Activated CD4-positive, alpha-beta T cell treated with anti-CD3 and anti-CD28 coated beads, Interleukin-10, Interleukin-2, amounts not matched to agents 100 ng/mL and 50 ng/mL, durations not matched to agents 16 hours and 8 hours (primary cell): Measurements from ENCODE around the gene ST3GAL6.
A peak's percentile ranks its signal among the peaks of the same experiment; 100 is the strongest.

ENCODE experiments used
- DNase-seq: peaks from one replicate; pipeline ENCODE4 v3.0.0-alpha.2; 2020

The ST3GAL6 gene

GRCh38 chr3:98778383-98778782, 15.2 kb downstream of the ST3GAL6 start:
- no peak for DNase-seq

GRCh38 chr3:98778852-98779413, 15.8 kb downstream of the ST3GAL6 start:
- DNase-seq, result no peak

- no peak for DNase-seq
These were observed 16.6 kb downstream of the ST3GAL6 start for GRCh38 chr3:98779541-98780335.

- DNase-seq, result no peak
These were observed 17.2 kb downstream of the ST3GAL6 start for GRCh38 chr3:98780343-98780742.

GRCh38 chr3:98782824-98783500, 19.8 kb downstream of the ST3GAL6 start:
- no peak for DNase-seq

- DNase-seq, result no peak
These were observed 20.9 kb downstream of the ST3GAL6 start for GRCh38 chr3:98784042-98784441.

- DNase-seq, result peak; percentile 19
These were observed 21.8 kb downstream of the ST3GAL6 start for GRCh38 chr3:98784666-98785600.

- peak; percentile 13 for DNase-seq
These were observed 23.3 kb downstream of the ST3GAL6 start for GRCh38 chr3:98786364-98787006.

GRCh38 chr3:98787181-98787580, 24.0 kb downstream of the ST3GAL6 start:
- no peak for DNase-seq

- no peak for DNase-seq
These were observed 25.5 kb downstream of the ST3GAL6 start for GRCh38 chr3:98788651-98789050.

GRCh38 chr3:98791341-98792325, 28.5 kb downstream of the ST3GAL6 start:
- no peak for DNase-seq

GRCh38 chr3:98793971-98794370, 30.8 kb downstream of the ST3GAL6 start:
- DNase-seq, result no peak

- DNase-seq, result no peak
These were observed 33.2 kb downstream of the ST3GAL6 start for GRCh38 chr3:98796334-98796733.

- no peak for DNase-seq
These were observed 34.8 kb downstream of the ST3GAL6 start for GRCh38 chr3:98797905-98798304.

GRCh38 chr3:98798820-98799219, 35.7 kb downstream of the ST3GAL6 start:
- no peak for DNase-seq

- no peak for DNase-seq
These were observed 36.3 kb downstream of the ST3GAL6 start for GRCh38 chr3:98799479-98799878.

- no peak for DNase-seq
These were observed 37.3 kb downstream of the ST3GAL6 start for GRCh38 chr3:98800401-98800800.

- DNase-seq, result no peak
These were observed 38.1 kb downstream of the ST3GAL6 start for GRCh38 chr3:98801043-98801747.

GRCh38 chr3:98805571-98805970, 42.4 kb downstream of the ST3GAL6 start:
- DNase-seq, result no peak

GRCh38 chr3:98806521-98806920, 43.4 kb downstream of the ST3GAL6 start:
- no peak for DNase-seq
